HCT116 (cell line): ENCODE results near the gene EEF1AKMT4.

Experiments
- ATF3 ChIP-seq: IDR thresholded peaks from 2 replicates; pipeline ENCODE4 v1.6.1; 2012
- CTCF ChIP-seq, 3 experiments: fragments of 200-600 bp in 1 of 3; sonication (generic) in 1 of 3; IDR thresholded peaks in 2 of 3; conservative IDR thresholded peaks in 1 of 3; 2 replicates each; pipeline ENCODE4 v1.5.1; 2012 to 2017; ENCODE audit warnings: low read depth in 2 of 3, low read length in 2 of 3, antibody characterized with exemption in 1 of 3, borderline replicate concordance in 1 of 3, control low read depth in 1 of 3, mild to moderate bottlenecking in 1 of 3, mixed read lengths in 1 of 3, mixed run types in 1 of 3, moderate library complexity in 1 of 3; ENCODE audit not compliant: insufficient read depth in 1 of 3
- EZH2 ChIP-seq: fragments of 200-600 bp; sonication (generic); IDR thresholded peaks from 2 replicates; pipeline ENCODE4 v1.6.1; 2017; ENCODE audit warnings: antibody characterized with exemption, mixed run types
- EZH2phosphoT487 ChIP-seq: fragments of 200-600 bp; IDR thresholded peaks from 2 replicates; pipeline ENCODE4 v1.6.1; 2018; ENCODE audit warnings: antibody characterized with exemption, borderline replicate concordance
- MAX ChIP-seq: IDR thresholded peaks from 2 replicates; pipeline ENCODE4 v1.6.1; 2012
- POLR2AphosphoS5 ChIP-seq: IDR thresholded peaks from 2 replicates; pipeline ENCODE4 v1.6.1; 2011; ENCODE audit warnings: mild to moderate bottlenecking, low read depth, low read length, moderate library complexity
- RAD21 ChIP-seq: IDR thresholded peaks from 2 replicates; pipeline ENCODE4 v1.6.1; 2012; ENCODE audit warnings: low read depth, mild to moderate bottlenecking
- SP1 ChIP-seq: IDR thresholded peaks from 2 replicates; pipeline ENCODE4 v1.6.1; 2012; ENCODE audit warnings: low read depth
- TCF7L2 ChIP-seq: IDR thresholded peaks from 2 replicates; pipeline ENCODE4 v1.7.0; 2011; ENCODE audit warnings: borderline replicate concordance, inconsistent platforms; ENCODE audit not compliant: insufficient read depth, insufficient read length; ENCODE audit errors: extremely low read depth

GRCh38 chr3:184282941-184283340, 33.5 kb downstream of the EEF1AKMT4 start:
- TF ChIP-seq CTCF (IDR thresholded peaks at IDR 0.05 in 2 of 3, conservative IDR thresholded peaks at IDR 0.05 in 1 of 3; ENCODE audit: borderline replicate concordance in 1 of 3, insufficient read depth in 1 of 3, low read depth in 2 of 3, low read length in 2 of 3), result no peak
- TF ChIP-seq POLR2AphosphoS5, result no peak
- no peak for TF ChIP-seq EZH2phosphoT487
- no peak for TF ChIP-seq SP1
- TF ChIP-seq EZH2, result no peak
- no peak for TF ChIP-seq MAX
- no peak for TF ChIP-seq ATF3
- TF ChIP-seq TCF7L2, result no peak
- no peak for TF ChIP-seq RAD21
